ENCODE data around the gene STAB2.

GRCh38 chr12:103583008-103583407 lies 4.1 kb upstream of the STAB2 start:
- TF ChIP-seq CTCF (IDR thresholded peaks at IDR 0.05 in 4 of 5, conservative IDR thresholded peaks at IDR 0.05 in 1 of 5) (no peak), POLR2A (IDR thresholded peaks at IDR 0.05) (no peak)

All from gastrocnemius medialis (tissue), 4 donors.